Spleen (tissue), 7 donors: ENCODE measurements around the gene FITM1.

ENCODE experiments used
- CTCF ChIP-seq, 11 experiments: fragments of 200-600 bp in 7 of 11; fragments of 450-650 bp in 4 of 11; sonication (generic) in 4 of 11; IDR thresholded peaks in 8 of 11; conservative IDR thresholded peaks in 3 of 11; 1 replicate in 7 of 11; 2 replicates in 4 of 11; pipeline versions ENCODE4 v1.4.0 to v1.8.0; 2016 to 2021; ENCODE audit warnings: antibody characterized with exemption in 11 of 11, inconsistent platforms in 4 of 11, mild to moderate bottlenecking in 1 of 11
- POLR2A ChIP-seq, 3 donors: fragments of 450-650 bp; IDR thresholded peaks; one replicate each; pipeline ENCODE4 v1.5.1; 2017; ENCODE audit warnings: antibody characterized with exemption in 3 of 3, mild to moderate bottlenecking in 1 of 3
- POLR2AphosphoS5 ChIP-seq, 3 donors: sonication (generic); formaldehyde crosslinking; IDR thresholded peaks; one replicate each; pipeline ENCODE4 v1.5.1; 2017; ENCODE audit warnings: antibody characterized with exemption in 3 of 3
- donor health status: DM: no; HTN: no; CAD: no; lungs with moderate emphysema.
- donor health status: DM: no; HTN: no; CAD: no.
- donor health status: DM: no; HTN: no; CAD: no.

DNA sequence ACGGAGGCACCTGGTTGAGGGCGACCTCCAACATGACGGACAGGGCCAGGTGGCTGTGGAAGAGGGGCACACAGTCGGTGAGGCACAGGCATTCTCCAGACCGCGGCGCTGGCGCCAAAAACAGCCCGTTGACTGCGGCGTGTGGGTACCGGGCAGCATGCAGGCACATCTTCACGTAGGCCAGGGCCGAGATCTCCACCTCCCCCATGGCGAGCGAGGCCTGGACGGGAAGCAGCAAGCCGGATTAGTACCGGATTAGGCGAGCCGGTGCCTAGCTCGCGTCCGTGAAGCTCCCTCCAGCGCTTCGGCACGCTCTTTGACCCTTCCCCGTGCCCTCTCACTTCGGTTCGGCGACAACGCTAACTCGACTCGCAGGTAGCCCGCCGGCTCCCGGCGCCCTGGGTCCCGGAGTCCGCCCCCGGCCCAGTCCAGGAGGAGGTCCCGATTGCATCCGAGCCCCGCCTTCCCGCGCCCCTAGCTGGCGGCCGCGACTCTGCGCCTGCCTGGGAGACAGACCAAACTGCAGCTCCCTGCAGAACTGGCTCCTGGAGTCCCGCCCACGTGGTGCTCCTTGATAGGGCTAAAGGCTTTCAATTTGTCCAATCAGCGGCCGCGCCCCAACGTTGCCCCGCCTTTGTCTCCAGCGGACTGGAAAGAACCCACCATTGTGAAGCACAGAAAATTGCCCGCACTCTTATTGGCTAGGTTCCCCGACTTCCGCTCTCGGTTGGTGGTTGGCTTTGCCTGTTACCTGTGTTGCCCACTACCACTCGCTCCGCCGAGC lies 10.8 kb downstream of the FITM1 start, which contains the start of gene EMC9:
- TF ChIP-seq CTCF (IDR thresholded peaks at IDR 0.05 in 8 of 11, conservative IDR thresholded peaks at IDR 0.05 in 3 of 11) (peak; percentile 76 to 94 (median 90)), POLR2AphosphoS5 (IDR thresholded peaks at IDR 0.05) (peak; percentile 94 to 96 (median 95)), POLR2A (IDR thresholded peaks at IDR 0.05) (peak in 2 of 3 donors; percentile 33 to 74)
